ENCODE measurements around the gene ZBTB48.
"Not testable (repeated sequence)": the region's sequence is repeated elsewhere in the genome, so short reads cannot be mapped to it uniquely, and the experiment has no call there.

ZBTB48 gene

DNA sequence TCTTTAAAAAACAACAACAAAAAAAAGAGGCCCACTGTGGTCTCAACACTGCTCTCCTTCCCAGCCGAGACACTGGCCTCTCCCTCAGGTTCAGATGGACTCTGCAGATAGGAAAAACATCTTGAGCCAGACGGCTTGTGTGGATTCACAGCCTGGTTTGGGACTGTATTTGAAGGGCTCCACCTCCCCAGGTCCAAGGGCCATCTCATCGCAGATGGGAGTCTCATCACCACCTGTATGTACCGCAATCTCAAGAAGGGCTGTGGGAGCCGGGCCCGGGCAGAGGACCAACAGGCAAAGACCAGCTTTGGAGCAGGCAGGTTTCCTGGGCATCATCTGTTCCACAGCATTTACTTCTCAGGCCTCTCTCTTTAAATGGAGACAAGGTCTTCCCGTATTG is 10.3 kb downstream of the ZBTB48 start:
- no peak for DNase-seq

DNA sequence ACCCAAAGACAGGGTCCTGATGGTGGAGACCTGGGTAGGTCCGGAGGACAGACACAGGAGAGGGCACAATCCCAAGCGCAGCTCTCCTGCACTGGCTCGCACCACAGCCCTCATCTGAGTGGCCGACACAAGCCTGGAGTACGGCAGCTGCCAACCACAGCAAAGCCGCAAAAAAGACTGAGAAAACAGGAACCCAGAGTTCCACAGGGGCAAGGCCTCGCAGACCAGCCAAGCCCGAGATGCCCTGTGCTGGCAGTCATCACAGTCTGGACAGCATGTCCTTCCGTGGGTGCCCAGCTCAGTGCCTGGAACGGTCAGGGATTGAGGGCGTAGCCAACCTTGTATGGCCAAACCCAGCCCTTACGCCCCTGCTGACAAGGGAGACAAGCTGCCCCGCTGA is 11.4 kb downstream of the ZBTB48 start:
- DNase-seq = peak in 21 of 58 donors; percentile 17 to 66 (median 32)

DNA sequence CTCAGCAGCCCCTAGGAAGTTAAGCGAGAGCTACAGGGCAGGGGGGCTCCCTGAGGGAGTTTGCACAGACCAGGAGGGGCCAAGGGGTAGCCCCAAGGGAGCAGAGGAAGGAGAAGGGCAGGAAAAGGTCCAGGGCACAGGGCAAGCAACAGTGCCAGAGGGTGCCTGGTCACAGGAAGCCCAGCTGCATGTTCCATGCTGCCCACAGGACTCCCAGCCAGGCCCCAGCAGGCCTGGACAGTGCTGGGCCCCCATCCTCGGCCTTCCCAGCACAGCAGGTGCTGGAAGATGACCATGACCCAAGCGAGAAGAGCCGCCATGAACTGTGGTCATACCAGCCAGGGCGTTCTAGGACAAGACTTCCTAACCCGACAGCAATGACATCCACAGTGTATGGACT is 11.8 kb downstream of the ZBTB48 start:
- DNase-seq = no peak

GRCh38 chr1:6592441-6592840 is 12.6 kb downstream of the ZBTB48 start:
- DNase-seq = no peak

- no peak for DNase-seq
Observed at GRCh38 chr1:6592865-6593593, 13.2 kb downstream of the ZBTB48 start.

DNA sequence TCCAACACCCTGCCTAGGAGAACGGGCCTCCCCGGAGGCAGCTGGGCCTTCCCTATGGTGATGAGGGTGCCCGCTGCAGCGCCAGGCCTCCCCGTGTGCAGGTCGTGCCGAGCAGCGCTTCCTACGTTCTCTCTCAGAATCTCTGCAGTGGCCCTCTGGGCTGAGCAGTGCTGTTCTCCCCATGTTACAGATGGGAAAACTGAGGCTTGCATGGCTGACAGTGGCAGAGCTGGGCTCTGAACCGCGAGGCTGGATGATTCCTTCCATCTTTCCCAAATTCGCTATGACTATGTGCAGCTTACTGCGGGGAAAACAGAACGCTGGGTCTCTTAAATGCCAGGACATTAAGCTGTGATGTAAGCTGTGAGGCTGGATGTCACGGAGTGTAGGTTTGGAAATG is 14.0 kb downstream of the ZBTB48 start:
- no peak for DNase-seq

DNA sequence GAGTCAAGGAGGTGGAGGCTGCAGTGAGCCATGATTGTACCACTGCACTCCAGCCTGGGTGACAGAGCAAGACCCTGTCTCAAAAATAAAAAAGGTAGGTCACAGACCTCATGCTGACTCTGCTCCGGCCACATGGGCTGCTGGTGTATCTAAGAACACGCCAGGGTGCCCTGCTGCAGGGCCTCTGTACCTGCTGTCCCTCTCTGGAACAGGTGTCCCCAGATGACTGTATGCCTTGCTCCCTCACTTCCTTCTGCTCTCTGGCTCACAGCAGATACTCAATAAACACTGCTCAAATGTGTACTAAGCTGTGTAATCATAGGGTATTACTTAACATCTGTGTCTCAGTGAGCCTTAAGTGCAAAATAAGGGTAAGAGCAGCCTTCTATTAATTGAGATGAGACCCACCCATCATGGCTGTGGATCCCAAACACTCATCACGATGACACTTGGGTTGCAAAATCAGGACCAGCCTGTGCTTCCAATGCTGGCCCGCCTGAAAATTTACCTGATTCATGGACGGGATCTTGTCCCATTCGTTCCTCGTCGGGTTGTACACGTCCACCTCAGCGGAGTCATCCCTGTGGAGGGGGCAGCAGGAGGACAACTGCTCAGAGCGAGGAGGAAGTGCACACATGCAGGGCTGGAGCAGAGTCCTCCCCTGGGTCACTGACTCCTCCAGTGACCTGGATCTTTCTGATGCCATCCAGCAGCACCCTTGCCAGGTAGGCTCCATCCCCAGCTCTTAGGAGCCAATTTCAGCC is 15.4 kb downstream of the ZBTB48 start:
- DNase-seq = no peak

DNA sequence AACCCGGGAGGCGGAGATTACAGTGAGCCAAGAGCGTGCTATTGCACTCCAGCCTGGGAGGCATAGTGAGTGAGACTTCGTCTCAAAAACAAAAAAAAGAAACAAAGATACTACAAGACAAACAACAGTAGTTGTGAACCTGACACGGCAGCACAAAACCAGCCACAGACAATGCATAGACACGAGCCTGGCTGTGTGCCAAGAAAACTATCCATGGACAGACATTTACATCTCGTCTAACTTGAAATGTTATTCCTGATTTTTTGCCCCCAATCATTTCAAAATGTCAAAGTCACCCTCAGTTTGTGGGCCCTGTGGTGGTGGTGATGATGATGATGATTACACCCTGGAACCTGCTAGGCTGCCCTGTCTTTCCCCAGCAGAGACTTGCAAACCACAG is 16.6 kb downstream of the ZBTB48 start:
- DNase-seq = peak in 4 of 58 donors; percentile 18 to 53 (median 24)

- no peak for DNase-seq
Observed at GRCh38 chr1:6596886-6597776, 17.3 kb downstream of the ZBTB48 start.

GRCh38 chr1:6597777-6598131 is 18.0 kb downstream of the ZBTB48 start:
- no peak for DNase-seq

DNA sequence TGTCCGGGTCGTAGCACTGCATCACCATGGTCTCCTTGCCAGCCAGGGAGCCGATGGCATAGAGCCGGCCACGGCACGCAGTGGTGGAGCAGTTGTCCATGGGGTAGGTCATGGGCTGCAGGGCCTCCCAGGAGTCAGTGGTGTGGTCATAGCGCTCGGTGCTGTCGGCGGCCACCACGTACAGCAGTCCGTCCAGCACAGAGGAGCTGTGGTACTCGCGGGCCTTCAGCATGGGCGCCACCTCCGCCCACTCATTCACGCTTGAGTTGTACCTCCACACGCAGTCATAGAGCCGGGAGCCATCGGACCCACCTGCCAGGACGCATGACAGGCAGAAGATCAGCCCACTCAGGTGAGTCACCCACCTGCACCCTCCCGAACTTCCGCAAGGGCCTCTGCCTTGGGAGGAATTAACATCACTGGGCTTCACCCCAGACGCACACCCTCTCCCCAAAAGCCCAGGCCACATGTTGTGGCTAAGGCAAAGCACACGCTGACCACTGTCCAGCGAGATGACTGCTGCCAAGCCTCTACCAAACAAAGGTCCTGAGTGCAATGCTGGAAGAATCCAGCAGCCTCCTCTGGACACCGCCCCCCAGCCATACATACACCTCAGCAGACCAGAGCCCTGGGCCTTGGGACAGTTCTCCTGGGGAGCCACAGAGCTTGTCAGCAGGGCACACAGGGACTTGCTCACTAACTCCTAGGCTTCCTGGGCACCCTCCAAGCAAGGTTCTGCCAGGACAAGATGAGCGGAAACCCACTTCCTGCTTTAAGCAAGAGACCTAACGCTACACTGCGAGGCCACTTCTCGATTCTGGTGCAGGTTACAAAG is 19.6 kb downstream of the ZBTB48 start:
- DNase-seq = peak in 1 of 58 donors; percentile 37

GRCh38 chr1:6599991-6600390 is 20.2 kb downstream of the ZBTB48 start:
- DNase-seq = not testable (repeated sequence)

DNA sequence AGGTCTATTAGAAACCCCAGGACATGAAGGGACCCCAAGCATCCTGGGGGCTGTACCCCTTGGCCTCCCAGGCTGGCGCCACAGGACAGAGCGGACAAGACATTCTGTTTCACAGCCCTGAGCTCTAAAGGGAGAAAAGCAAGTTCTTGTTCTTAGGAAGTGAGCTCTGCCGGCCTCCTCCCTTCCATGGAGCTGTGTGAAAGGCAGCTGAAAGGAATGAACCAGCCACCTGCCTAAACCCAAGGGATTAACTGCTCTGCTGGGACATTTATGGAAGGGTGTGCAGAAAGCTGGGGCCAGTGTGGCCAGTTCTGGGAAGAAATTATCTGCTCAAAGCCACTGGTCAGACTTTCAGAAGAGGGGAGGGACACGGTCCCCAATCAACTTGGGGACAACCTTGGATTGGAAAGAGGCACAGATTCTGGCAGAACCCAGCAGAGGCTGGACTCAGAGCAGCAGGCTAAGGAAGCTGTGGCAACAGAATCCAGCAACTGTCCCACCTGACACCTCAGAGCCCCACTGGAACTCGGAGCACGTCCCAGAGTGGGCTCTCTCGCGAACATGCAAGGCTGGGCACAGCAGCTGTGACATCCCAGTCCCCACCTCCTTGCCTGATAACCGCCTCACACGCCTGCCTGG is 20.7 kb downstream of the ZBTB48 start:
- peak in 3 of 58 donors; percentile 55 to 73 (median 66) for DNase-seq

GRCh38 chr1:6601049-6601922 is 21.5 kb downstream of the ZBTB48 start:
- DNase-seq = peak in 52 of 58 donors; percentile 26 to 87 (median 67)

DNA sequence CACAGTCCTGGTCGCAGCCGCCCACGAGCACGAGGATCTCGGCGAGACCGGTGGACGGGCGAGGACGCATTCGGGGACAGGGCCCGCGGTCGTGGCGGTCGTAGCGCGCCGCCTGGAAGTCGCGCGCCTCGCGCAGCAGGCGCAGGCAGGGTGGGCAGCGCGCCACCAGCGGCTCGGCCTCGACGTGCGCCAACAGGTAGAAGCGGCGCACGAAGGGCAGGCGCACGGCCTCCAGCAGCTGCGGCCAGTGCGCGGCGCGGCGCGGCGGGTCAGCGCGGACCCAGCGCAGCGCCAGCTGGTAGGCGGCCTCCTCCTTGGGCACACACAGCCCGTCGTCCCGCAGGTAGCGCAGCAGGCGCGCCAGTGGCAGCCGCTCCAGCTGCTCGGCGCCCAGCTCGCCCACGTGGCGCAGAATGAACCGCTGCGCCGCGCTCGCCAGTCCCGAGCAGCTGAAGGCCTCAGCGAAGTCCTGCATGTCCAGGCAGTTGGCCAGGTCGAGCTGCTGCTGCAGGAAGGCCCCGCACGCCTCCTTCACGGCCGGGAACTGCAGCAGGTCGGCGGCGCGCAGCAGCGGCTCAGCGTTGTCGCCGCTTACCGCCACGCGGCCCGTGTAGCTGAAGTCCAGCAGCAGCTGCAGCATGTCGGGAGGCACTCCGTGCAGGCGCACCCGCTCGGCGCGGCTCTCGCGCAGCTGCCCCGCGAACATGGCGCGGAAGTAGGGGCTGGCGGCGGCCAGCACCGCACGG is 22.3 kb downstream of the ZBTB48 start:
- DNase-seq = peak in 37 of 58 donors; percentile 33 to 76 (median 60)

GRCh38 chr1:6602669-6603237 is 23.0 kb downstream of the ZBTB48 start, which contains the start of gene KLHL21:
TSS of gene KLHL21 (minus strand) at chr1:6602869. CDS start at chr1:6602817, 52 bp downstream.
- DNase-seq = peak in 55 of 58 donors; percentile 43 to 96 (median 87)

GRCh38 chr1:6603238-6603914 is 23.6 kb downstream of the ZBTB48 start:
- DNase-seq = peak in 47 of 58 donors; percentile 23 to 96 (median 82)

All from anterior cingulate cortex (tissue), 58 donors.